Trophoblast cell (in vitro differentiated cells and primary cell): ENCODE data around the gene NACAD.

ENCODE experiments used
- DNase-seq, 2 donors: peaks; one replicate each; pipeline ENCODE4 v3.0.0-alpha.2; 2016
- H2AFZ ChIP-seq: 2 replicates; pipeline ENCODE4 v1.6.1; 2013; ENCODE audit warnings: low read length, moderate library complexity, mild to moderate bottlenecking; ENCODE audit not compliant: insufficient read depth, poor library complexity
- H2AK5ac ChIP-seq: 2 replicates; pipeline ENCODE4 v1.6.1; 2013; ENCODE audit warnings: mild to moderate bottlenecking, low read length
- H2BK120ac ChIP-seq: 2 replicates; pipeline ENCODE4 v1.6.1; 2013; ENCODE audit warnings: low read length, mild to moderate bottlenecking, moderate library complexity; ENCODE audit not compliant: insufficient read depth, poor library complexity
- H2BK12ac ChIP-seq: 2 replicates; pipeline ENCODE4 v1.6.1; 2013; ENCODE audit warnings: mild to moderate bottlenecking, low read length, moderate library complexity
- H2BK5ac ChIP-seq: 2 replicates; pipeline ENCODE4 v1.6.1; 2013; ENCODE audit warnings: low read length, low read depth, moderate library complexity, mild to moderate bottlenecking; ENCODE audit not compliant: poor library complexity
- H3K14ac ChIP-seq: 2 replicates; pipeline ENCODE4 v1.6.1; 2013; ENCODE audit warnings: mild to moderate bottlenecking, low read length
- H3K18ac ChIP-seq: 2 replicates; pipeline ENCODE4 v1.6.1; 2013; ENCODE audit warnings: mild to moderate bottlenecking, low read length
- H3K23ac ChIP-seq: 2 replicates; pipeline ENCODE4 v1.6.1; 2013; ENCODE audit warnings: low read length
- H3K27ac ChIP-seq: 2 replicates; pipeline ENCODE4 v1.5.1; 2013; ENCODE audit warnings: low read depth, mild to moderate bottlenecking, inconsistent platforms, low read length, moderate library complexity
- H3K27me3 ChIP-seq: 2 replicates; pipeline ENCODE4 v1.6.1; 2013; ENCODE audit warnings: inconsistent platforms, mild to moderate bottlenecking, low read length, moderate library complexity; ENCODE audit not compliant: insufficient read depth
- H3K36me3 ChIP-seq, 2 experiments: 1 replicate in 1 of 2; 2 replicates in 1 of 2; pipeline ENCODE4 v1.6.1; 2013; ENCODE audit warnings: low read length in 2 of 2, mild to moderate bottlenecking in 2 of 2, moderate library complexity in 1 of 2; ENCODE audit not compliant: insufficient read depth in 2 of 2, control insufficient read depth in 1 of 2
- H3K4ac ChIP-seq: 2 replicates; pipeline ENCODE4 v1.6.1; 2013; ENCODE audit warnings: low read depth, mild to moderate bottlenecking, low read length, moderate library complexity
- H3K4me1 ChIP-seq, 2 experiments: 1 replicate in 1 of 2; 2 replicates in 1 of 2; pipeline ENCODE4 v1.6.1; 2013; ENCODE audit warnings: low read length in 2 of 2, mild to moderate bottlenecking in 2 of 2, moderate library complexity in 1 of 2; ENCODE audit not compliant: insufficient read depth in 2 of 2, control insufficient read depth in 1 of 2
- H3K4me2 ChIP-seq: 2 replicates; pipeline ENCODE4 v1.6.1; 2013; ENCODE audit warnings: inconsistent platforms, mild to moderate bottlenecking, low read length, moderate library complexity
- H3K4me3 ChIP-seq: 2 replicates; pipeline ENCODE4 v1.5.1; 2013; ENCODE audit warnings: mild to moderate bottlenecking, low read depth, low read length, inconsistent platforms
- H3K79me1 ChIP-seq: one replicate; pipeline ENCODE4 v1.6.1; 2013; ENCODE audit warnings: low read length
- H3K79me2 ChIP-seq: 2 replicates; pipeline ENCODE4 v1.6.1; 2013; ENCODE audit warnings: low read length, mild to moderate bottlenecking; ENCODE audit not compliant: control insufficient read depth, insufficient read depth, poor library complexity
- H3K9ac ChIP-seq: 2 replicates; pipeline ENCODE4 v1.6.1; 2013; ENCODE audit warnings: mild to moderate bottlenecking, low read length
- H3K9me3 ChIP-seq: 2 replicates; pipeline ENCODE4 v1.6.1; 2013; ENCODE audit warnings: low read depth, mild to moderate bottlenecking, control low read depth, inconsistent platforms, low read length; ENCODE audit not compliant: insufficient read depth
- H4K12ac ChIP-seq: 2 replicates; pipeline ENCODE4 v1.6.1; 2013; ENCODE audit warnings: low read depth, mild to moderate bottlenecking, low read length, moderate library complexity
- H4K8ac ChIP-seq: 2 replicates; pipeline ENCODE4 v1.6.1; 2013; ENCODE audit warnings: low read depth, mild to moderate bottlenecking, low read length, moderate library complexity
- H4K91ac ChIP-seq: one replicate; pipeline ENCODE4 v1.6.1; 2013; ENCODE audit warnings: low read depth, mild to moderate bottlenecking, low read length, moderate library complexity
- WGBS: extraction: QIAGEN DNeasy Blood & Tissue Kit; methylation state at CpG from one replicate; pipeline ENCODE4 v1.1.7; 2013; ENCODE audit warnings: missing lambda C conversion rate; ENCODE audit not compliant: insufficient read length, insufficient coverage; ENCODE audit errors: extremely low coverage; 5-methylcytosine and 5-hydroxymethylcytosine counted together

Gene NACAD

GRCh38 chr7:45118889-45119331 lies 30.1 kb upstream of the NACAD start:
- Histone ChIP-seq H4K12ac (no peak overlapping the region), H2BK120ac (no peak overlapping the region), H3K4ac (no peak overlapping the region), H3K36me3 (no peaks in the 10 kb centered on the region), H3K23ac (no peak overlapping the region), H4K91ac (no peak overlapping the region), H2AFZ (no peak overlapping the region), H2BK5ac (no peak overlapping the region), H3K9ac (no peak overlapping the region), H3K18ac (no peak overlapping the region), H2BK12ac (no peak overlapping the region), H3K79me1 (no peaks in the 10 kb centered on the region), H3K27me3 (no peaks in the 10 kb centered on the region), H3K4me3 (no peak overlapping the region), H4K8ac (no peak overlapping the region), H2AK5ac (no peak overlapping the region), H3K4me1 (no peaks in the 10 kb centered on the region), H3K14ac (no peak overlapping the region), H3K27ac (no peak overlapping the region), H3K9me3 (no peaks in the 10 kb centered on the region), H3K79me2 (no peaks in the 10 kb centered on the region), H3K4me2 (no peak overlapping the region)
- DNase-seq: no peak
- WGBS: no CpG with 5 or more reads among the region's 3 CpGs

DNA sequence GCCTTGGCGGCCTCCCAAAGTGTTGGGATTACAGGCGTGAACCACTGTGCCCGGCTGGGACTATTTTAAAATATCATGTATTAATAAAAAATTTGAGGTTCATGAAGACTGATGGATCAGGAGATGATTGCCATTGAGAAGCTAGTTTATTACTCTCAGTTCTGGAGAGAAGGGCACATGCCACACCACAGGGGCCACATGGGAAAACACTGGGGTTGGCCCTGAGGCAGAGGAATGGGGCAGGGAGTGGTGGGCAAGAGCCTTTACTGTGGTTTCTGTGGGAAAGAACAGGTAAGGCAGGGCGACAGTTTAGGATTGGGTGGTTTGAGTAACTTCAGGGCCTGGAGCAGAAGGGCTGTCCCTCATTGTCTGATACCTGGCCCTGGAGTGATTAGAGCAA lies 29.5 kb upstream of the NACAD start:
- Histone ChIP-seq H3K27ac (no peak overlapping the region), H2AFZ (no peak overlapping the region), H3K79me2 (no peaks in the 10 kb centered on the region), H3K4me1 (no peaks in the 10 kb centered on the region), H4K8ac (no peak overlapping the region), H3K4me2 (no peak overlapping the region), H3K4me3 (no peak overlapping the region), H3K36me3 (no peaks in the 10 kb centered on the region), H3K23ac (no peak overlapping the region), H4K12ac (no peak overlapping the region), H3K9me3 (no peaks in the 10 kb centered on the region), H3K79me1 (no peaks in the 10 kb centered on the region), H3K27me3 (no peaks in the 10 kb centered on the region), H3K14ac (no peak overlapping the region), H2BK120ac (no peak overlapping the region), H3K18ac (no peak overlapping the region), H2BK12ac (no peak overlapping the region), H2AK5ac (no peak overlapping the region), H3K4ac (no peak overlapping the region), H2BK5ac (no peak overlapping the region), H3K9ac (no peak overlapping the region), H4K91ac (no peak overlapping the region)
- no CpG with 5 or more reads among the region's 4 CpGs for WGBS
- DNase-seq: no peak

- no peak overlapping the region for H3K4ac ChIP-seq
- no peak overlapping the region for H3K4me3 ChIP-seq
- no peaks in the 10 kb centered on the region for H3K4me1 ChIP-seq
- DNase-seq: no peak
- no peaks in the 10 kb centered on the region for H3K27me3 ChIP-seq
- WGBS: no CpG with 5 or more reads among the region's 4 CpGs
- no peak overlapping the region for H4K91ac ChIP-seq
- no peaks in the 10 kb centered on the region for H3K79me1 ChIP-seq
- no peak overlapping the region for H2AK5ac ChIP-seq
- H3K36me3 ChIP-seq: no peaks in the 10 kb centered on the region
- H3K4me2 ChIP-seq: no peak overlapping the region
- no peaks in the 10 kb centered on the region for H3K79me2 ChIP-seq
- H3K14ac ChIP-seq: no peak overlapping the region
- no peak overlapping the region for H3K18ac ChIP-seq
- H3K27ac ChIP-seq: no peak overlapping the region
- H4K8ac ChIP-seq: no peak overlapping the region
- H2BK5ac ChIP-seq: no peak overlapping the region
- H3K9me3 ChIP-seq: no peaks in the 10 kb centered on the region
- H3K23ac ChIP-seq: no peak overlapping the region
- no peak overlapping the region for H3K9ac ChIP-seq
- H2BK12ac ChIP-seq: no peak overlapping the region
- H2AFZ ChIP-seq: no peak overlapping the region
- H4K12ac ChIP-seq: no peak overlapping the region
- no peak overlapping the region for H2BK120ac ChIP-seq
These were observed 28.8 kb upstream of the NACAD start for GRCh38 chr7:45117582-45117981.

GRCh38 chr7:45116048-45116447 lies 27.3 kb upstream of the NACAD start:
- no peak overlapping the region for H4K91ac ChIP-seq
- WGBS: no CpG with 5 or more reads among the region's 1 CpG
- DNase-seq: no peak

More at GRCh38 chr7:45116048-45116447, 27.3 kb upstream of the NACAD start:
- Histone ChIP-seq H2BK5ac (no peak overlapping the region), H2AK5ac (no peak overlapping the region), H2BK12ac (no peak overlapping the region), H3K14ac (no peak overlapping the region), H3K4me3 (no peak overlapping the region), H2AFZ (no peak overlapping the region), H3K27me3 (no peaks in the 10 kb centered on the region), H3K23ac (no peak overlapping the region), H2BK120ac (no peak overlapping the region), H4K12ac (no peak overlapping the region), H3K9me3 (no peaks in the 10 kb centered on the region), H3K79me1 (peaks cover 4% of the 10 kb centered on the region), H3K36me3 (no peaks in the 10 kb centered on the region), H3K18ac (no peak overlapping the region), H3K4me1 (no peaks in the 10 kb centered on the region), H3K27ac (no peak overlapping the region), H3K4ac (no peak overlapping the region), H3K79me2 (peaks cover 2% of the 10 kb centered on the region), H3K4me2 (no peak overlapping the region), H3K9ac (no peak overlapping the region), H4K8ac (no peak overlapping the region)
